Superior temporal gyrus (tissue), 1 donor: ENCODE measurements around the gene SRGAP2C.
A peak's percentile ranks its signal among the peaks of the same experiment; 100 is the strongest.
"Not testable (repeated sequence)": the region's sequence is repeated elsewhere in the genome, so short reads cannot be mapped to it uniquely, and the experiment has no call there.

Experiments
- DNase-seq: peaks from one replicate; pipeline ENCODE4 v3.0.0-alpha.2; 2016; ENCODE audit errors: extremely low spot score

Gene SRGAP2C

DNA sequence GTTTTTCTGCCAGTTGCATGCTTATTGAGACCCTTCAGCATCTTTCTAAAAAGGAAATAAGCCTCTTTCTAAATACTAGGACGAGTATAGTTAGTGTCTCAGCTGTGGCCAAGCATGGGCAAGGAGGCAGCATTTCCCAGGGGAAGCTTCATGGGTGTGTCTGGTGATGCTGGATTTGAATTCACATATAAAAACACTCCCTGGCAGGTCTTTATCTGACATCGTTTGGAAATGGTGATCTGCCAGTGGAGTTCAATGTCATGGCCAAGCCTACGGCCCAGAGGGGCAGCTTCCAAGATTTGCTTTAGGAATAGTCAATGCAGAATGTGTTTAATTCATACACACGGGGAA is 94.7 kb downstream of the SRGAP2C start:
- DNase-seq: not testable (repeated sequence)

DNA sequence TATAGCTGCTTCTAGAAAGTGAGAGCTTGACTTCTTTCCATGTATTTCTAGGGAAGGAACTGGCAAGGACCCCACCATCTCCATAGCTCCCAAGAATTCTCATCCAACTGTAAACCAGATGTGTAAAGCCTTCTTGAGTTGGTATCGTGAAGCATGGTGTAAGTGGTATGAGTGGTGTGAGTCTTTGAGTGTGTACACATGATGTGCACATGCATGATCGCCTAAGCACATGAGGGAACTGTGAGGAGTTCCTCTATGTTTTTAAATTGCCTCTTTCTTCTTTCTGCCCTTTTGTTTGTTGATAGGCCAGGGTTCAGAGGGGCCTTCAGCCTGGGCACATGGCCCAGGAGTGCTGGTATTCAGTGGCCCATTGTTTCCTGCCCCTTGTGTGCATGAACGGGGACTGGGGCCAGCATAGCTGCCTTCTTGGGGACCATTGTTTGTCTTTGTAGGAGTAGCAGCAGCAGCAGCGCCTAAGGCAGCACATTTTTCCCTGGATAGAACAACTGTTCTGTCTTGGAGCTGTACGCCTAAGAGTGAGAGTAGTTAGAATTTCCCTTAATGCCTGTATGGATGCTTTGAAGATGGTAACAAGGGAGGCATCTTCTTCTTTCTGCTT is 96.0 kb downstream of the SRGAP2C start:
- DNase-seq: not testable (repeated sequence)

DNA sequence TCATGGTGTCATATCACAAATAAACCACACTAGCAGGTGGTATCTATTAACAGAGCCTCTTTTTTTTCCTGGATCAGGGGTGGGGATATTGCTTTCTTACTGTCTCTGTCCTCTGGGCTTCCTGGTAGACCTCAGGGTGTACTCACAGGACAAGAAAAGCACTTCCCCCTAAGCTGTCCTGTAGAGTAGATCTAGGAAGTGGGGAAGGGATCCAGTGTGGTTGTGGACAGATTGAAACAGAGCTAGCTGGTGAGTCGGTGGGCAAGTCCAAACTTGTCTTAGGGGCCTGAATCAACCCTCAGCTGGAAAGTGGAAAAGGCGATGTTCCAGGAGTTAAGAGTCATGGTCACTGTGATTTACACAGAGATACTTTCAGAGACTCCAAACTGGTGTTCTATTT is 96.7 kb downstream of the SRGAP2C start:
- DNase-seq: not testable (repeated sequence)

DNA sequence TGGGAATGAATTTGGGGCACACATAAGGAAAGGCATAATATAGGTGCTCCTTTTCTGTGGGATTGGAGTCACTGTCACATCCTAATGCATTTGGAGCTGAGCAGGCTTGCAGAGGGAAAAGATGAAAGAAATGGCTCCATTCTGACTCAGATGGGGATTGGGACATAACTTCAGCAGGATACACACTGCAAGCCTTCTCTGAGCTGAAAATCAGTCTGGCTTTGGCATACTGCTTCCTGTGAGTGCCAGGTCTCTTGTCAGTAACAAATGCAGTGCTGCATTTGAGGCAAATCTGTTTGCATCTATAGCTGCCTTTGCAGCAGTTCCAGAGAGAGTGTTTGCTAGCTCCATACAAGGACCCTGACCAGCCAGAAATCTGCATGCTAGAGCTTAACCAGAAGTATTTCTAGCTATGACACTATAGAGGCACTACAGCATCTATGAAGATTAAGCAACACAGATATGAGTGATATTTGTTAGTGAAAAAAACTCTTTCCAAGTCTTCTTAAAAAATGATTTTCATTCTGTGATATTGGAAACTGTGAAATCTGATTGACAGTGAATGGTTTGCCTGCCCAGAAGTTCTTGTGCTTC is 98.9 kb downstream of the SRGAP2C start:
- not testable (repeated sequence) for DNase-seq

DNA sequence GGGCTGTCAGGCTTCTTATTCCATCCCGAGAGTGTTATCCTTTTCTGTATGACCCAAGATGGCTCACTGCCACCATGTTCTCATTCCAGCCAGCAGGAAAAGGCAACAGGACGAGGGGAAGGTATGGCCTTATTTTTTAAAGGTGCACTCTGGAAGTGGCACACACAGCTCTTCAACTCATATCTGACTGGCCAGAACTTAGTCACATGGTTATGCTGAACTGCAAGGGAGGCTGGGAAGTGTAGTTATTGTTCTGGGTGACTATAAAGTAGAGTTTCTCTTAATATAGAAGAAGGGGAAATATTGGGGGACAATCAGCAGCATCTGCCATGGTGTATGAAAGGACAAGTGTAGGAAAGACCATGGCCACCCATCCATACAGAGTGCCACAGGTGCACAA is 107.8 kb downstream of the SRGAP2C start:
- not testable (repeated sequence) for DNase-seq

DNA sequence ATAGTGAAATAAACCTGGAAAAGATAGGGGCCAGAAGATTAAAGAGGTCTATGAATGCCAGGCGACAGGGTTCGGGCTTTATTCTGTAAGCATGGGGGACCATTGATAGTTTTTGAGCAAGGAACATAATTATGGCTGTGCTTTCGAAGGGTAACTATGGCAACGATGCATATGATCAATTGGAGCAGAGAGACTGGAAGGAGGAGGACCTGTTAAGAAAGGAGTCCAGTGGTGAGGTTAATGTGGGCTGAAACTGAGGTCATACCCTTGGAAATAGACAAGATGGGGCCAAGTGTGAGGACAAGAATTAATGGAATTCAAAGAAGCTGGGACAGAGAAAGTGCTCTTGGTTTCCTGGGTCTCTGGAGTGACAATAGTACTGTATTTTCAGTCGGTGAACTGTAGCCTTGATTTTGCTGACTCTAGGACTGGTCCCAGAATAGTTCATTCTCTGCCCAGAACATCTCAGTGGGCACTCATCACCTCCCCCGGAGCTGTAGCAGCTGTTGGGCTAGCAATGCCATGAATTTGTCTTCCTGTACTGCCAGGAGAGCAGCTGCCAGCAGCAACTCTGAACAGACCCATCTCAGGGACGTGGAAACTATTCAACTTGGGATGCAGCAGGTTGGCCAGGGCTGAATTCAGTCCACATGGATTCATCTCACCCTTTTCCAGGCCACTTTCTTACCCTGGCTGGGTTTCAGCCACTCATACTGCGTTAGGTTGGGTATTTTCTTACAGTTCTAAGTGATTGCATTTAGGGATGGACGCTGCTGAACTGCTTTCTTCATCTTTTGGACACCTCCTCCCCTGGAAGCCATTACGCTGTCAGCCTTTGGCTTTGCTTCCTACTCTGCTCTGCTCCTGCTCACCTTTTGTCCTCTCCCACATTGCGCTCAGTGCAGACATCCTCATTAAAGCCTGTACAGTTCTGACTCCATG is 108.8 kb downstream of the SRGAP2C start:
- peak; percentile 12 for DNase-seq

DNA sequence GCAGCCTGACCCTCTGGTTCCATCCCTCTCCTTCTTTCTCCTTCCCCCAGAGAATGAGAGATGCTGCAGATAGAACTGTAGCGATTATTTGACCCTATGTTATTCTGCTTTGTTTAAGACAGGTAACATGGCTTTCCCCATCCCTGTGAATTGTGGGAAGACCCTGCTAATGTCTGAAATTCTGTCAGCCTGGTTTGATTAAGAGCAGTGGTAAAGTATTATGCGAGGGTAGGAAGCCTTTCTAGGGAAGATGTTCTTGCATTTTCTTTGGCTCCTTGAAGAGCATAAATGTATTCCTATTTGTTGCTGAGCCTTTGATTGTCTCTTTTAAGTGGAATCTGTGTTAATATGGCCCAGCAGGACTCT is 109.4 kb downstream of the SRGAP2C start:
- DNase-seq: not testable (repeated sequence)

DNA sequence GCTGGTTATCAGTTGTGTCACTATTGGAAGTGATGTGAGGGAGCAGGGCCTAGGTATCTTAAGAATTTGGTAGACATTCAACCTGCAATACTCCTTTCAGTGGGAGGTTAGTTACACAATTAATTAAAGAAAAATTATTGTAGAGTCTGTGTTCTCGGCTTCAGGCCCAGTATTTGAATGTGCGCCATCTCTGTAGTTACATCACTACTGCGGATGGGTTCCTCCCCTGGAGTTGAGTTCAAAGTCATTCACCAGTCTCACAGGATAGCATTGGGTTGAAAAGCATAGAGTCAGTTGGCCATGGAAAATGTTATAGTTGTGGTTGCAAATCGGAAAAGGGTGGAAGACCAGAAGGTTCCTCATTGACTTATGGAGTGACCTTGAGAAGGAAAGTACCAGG is 111.8 kb downstream of the SRGAP2C start:
- DNase-seq: not testable (repeated sequence)

DNA sequence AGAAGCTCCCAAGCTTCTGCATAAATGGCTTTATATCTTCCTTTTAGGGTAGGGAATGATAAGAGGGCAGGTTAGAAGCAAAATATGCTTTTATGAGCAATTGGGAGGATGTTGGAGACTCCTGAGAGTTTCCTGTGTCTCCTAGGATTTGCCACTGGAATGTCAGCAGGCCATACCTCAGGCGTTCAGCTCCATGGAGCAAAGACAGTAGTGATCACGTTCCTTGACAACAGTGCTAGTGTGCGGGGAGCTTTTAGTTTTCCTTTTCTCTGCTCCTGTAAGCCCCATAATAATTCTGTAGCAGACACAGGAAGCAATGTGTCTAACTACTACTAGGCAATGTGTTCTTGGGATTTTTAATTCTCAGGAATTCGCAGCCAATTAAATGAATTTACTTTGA is 113.8 kb downstream of the SRGAP2C start:
- DNase-seq: not testable (repeated sequence)

DNA sequence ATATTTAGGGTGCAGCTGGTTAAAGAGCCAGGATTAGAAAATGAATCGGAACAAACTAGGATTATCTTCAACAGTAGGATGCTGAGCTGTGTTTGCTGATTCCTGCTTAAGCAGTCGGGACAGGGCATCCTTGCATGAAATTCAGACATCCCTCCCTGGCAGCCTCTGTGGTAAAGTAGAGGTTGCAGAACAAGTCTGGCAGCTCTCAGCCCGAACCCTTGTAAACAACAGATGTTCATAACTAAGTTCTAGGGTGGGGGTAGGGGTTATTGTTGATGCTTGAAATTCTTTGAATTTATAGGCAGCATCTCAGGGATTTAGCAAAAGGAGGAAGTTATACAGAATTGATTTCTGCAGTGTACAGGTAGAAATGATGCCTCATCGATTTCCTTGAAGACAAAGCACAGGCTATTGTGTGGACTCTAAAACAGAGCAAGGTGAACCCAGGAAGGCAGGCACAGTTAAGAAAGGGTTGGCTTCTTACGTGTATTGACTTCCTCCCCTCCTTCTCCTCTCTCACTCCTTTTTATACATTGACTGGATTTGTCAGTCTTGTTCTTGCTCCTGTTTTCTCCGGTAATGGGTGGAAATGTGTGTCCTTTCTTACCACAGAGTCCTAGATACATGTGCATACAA is 114.9 kb downstream of the SRGAP2C start:
- DNase-seq: not testable (repeated sequence)

DNA sequence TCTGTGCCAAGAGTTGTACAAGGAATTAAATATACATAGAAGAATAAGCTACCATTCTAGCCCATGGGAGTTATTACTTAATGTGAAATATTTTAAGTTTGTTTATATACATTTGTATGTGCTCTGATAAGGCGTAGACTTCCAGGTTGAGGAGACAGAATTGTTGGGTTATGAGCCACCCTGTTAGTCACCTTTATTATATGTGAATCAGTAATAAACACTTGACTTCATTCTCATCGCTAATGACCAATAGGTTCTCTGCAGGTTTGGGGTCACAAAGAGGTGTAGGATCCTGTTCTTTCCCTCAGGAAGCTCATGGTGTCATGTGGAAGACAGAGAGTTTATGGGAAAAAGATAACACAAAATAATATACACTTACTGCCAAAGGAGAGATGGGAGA is 117.1 kb downstream of the SRGAP2C start:
- not testable (repeated sequence) for DNase-seq

DNA sequence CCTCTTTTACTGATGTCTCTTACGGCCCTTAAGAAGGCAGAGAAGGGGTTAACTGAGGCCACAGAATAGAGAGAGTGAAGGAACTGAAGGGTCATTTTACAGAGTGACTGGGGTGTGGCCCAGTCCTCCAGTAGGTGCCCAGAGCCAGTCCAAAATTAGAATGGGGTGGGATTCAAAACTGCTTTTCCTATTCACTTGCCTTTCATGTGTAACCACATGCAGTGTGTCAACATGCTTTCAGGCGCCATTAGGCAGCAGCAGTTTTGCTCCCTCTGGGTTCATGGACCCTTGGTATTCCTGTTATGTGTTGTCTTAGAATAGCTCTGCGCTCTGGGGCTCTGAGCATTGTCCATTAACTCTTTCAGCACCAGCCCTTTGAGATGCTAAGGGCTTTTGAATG is 123.0 kb downstream of the SRGAP2C start:
- DNase-seq: not testable (repeated sequence)

DNA sequence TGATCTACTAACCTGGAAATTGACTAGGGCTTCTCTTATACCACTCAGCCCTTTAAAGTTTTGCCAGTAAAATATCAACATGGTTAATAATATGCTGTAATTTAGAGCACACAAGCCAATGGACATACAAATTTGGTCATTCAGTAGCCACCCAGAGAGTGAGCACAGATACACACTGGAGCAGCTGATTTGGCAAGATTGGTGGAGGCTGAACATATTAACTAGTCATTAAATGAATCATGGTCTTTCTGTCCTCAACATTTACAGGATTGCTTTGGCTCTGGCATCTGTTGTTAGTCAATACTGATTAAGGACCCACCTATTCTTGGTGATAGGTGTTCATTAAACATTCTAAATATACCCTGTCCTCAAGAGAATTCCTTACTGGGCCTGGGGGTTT is 130.7 kb downstream of the SRGAP2C start:
- DNase-seq: not testable (repeated sequence)

DNA sequence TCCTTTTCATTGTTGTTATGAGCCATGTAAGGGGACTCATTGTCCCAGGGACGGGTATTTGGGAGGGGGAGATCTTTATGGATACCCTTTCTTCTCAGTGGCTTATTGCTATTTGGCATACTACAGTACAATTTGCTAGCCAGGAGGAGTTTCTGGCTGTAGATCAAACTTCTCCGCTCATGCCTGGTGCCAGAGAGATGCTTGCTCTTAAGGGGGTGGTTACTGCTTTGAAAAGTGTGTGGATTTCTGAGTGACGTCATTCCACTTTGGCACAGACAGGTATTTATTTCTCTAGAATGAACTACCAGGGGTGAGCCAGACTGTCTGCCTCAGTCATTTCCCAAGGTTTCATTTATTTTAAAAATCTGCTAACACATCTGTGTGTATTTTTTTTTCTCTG is 131.3 kb downstream of the SRGAP2C start:
- not testable (repeated sequence) for DNase-seq

DNA sequence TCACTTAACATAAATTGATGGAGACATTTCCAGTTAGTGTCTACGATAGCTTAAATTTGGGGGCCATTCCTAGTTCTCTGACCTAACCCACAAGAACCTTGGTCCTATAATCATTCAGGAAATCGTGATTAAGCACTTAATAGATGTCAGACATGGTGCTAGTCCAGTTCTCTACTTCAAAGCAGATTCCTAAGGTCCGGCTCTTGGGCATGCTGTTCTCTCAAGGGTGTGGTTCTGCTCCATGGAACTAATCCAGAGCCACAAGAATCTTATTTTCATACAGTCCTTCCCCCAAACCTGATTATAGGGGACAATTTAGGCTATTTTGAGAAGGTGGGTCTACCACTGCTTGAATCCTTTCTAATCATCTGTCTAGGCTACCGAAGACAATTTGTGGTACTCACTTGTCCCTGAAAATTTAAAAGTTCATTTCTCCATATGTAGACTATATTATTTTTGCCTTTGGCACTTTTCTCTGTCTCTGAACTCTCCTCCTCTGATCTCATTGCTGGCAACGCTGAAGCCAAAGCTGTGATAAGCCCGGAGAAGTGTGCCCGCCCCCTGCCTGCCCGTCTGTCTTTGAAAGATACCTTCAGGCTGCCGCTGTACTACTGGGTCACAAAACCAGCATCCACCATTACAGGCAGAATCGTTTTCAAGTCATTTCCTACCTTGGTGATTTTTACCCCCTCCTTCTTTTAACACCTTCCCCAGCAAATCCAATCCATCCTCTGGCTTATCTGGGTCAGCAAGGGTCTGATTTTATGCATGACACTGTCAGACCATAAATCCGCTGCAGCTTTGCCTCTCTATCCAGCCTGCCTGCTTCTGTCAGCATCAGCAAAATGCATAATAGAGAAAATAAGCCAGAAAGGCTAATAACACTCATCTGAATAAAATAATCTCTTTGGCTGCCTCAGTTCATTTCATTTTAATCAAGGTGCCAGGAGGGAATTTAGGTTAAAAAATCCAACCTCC is 133.0 kb downstream of the SRGAP2C start:
- not testable (repeated sequence) for DNase-seq

DNA sequence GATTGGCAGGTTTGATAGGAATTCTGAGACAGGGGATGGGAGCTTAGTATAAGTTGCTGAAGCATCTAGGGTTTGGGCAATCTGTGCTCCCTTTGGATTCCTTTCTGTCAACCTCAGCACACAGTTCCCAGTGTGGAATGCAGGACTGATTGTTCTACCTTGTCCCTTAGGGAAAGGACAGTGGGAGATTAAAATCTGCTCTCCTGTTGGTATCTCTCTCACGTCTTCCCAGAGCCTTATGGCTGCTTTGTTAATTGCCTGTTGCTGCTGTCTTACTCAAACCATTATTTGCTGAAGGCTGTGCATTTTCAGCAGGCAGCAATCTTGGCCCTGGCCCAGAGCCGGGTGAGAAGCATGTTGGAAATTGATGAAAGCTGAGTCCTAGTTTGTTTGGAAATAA is 133.9 kb downstream of the SRGAP2C start:
- not testable (repeated sequence) for DNase-seq

DNA sequence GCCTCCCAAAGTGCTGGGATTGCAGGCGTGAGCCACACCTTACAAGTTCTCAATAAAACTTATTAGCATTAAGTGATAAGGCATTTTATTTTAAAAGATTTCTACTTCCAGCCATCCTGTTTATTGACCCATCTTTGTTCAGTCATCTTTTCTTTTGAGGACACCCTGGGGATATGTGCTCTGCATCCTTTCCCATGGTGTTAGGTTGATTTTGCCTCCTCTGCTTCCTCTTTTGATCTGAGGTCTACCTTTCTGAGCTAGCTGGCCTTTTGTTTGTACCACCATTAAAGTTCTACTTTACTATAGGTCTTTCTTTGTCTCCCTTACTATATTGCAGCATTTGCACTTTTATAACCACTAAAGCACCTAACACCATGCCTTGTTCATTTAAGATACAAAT is 136.9 kb downstream of the SRGAP2C start:
- not testable (repeated sequence) for DNase-seq

DNA sequence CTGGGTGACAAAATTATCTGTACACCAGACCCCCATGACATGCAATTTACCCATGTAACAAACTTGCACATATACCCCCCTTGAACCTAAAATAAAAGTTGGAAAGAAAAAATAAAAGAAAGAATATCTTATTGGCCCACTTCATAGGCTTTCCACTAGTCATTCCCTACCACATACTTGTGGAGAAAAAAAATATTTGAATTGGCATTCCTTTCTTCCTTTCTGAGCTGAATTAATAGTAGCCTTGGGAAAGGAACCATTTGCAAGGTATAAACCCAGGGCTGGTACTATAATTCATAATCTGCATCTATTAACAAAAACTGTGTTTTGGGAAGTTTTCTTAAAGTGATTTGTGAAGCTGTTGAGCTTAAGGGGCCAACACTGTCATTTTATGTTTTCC is 140.0 kb downstream of the SRGAP2C start:
- not testable (repeated sequence) for DNase-seq

DNA sequence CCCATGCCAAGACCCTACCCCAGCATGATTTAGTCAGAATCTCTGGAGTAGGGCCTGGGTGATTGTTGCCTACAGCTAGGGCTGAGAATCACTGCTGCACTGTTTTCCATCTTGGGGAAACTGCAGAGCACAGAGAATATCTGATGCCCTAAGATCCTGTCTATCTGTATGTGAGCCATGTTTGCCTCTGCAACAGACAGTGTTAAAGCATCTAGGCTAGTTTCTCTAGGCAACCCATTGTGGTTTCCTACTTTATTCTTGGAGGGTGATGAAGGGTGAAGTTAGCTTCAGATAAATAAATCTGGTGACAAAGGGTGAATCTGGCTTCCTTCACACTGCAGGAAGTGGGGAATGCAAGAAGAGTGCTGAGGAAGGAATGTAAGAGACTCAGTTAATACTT is 147.4 kb downstream of the SRGAP2C start:
- DNase-seq: not testable (repeated sequence)

DNA sequence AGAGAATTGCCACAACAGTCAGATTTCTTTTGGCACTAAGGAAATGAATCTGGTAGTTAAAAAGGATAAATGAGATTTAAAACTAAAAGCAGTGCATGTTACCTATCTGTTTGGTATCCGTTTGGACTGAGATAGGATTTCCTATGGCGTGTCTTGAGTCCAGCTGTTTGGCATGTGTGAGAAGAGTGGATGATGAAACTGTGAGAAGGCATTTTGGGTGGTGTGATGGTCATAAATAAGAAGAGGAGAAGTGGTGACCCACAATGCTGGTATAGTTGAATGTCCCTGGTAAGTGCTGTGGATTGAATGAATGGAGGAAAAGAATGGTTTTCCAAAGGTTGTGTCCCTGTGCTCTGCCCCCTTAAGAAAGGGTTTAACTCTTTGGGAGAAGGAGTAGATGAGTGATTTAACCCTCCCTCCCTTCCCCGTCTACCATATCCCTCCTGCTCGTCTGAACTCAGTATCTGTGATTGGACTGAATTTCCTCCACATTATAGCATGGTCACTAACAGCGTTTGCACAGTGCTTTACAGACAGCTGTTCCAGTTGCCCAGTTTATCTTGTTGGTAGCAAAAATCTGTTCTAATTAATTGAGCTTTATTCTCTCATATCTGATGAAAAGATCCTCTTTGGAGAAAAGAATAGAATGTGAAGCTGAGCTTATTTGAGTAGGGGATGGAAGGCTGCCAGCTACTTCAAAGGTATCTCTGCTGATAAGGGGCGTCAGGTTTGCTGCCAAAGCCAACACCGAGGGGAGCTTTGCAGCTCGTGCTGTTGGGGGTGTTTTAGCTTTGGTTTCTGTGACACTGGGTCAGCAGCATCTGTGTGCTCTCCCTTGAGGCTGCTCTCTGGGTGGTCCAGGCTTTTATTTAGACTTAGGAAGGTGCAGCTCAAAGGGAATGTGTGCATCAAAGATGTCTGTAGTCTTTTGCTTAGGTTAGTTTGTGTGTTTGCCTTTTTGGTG is 148.1 kb downstream of the SRGAP2C start:
- not testable (repeated sequence) for DNase-seq
